Measurements from ENCODE around the gene WNK2. TPM values are rescaled to one million over a fixed set of nuclear protein-coding genes. Genes with fewer than 3 reads are reported as not detected.

WNK2 gene
- total and polyA plus RNA-seq, 2 experiments from 2014 or later: 34.5 to 92.2 TPM

DNA sequence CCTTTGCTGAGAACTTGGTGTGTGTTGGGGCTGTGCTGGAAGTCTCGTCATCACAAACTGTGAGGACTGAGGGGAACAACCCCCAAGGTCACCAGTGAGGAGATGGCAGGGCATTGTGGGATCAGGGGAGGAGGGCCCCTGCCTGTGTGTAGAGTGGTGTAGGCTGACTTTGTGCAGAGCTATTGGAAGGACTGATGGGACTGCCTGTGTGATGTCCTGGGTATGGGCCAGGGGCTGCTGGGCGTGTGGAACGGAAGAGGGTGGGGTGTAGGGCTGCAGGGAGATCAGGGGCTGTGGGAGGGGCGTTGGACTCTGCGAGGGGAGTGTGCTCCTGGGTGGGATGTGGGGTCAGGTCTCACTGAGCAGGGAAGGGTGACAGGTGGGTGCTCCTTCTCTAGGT is 3.6 kb downstream of the WNK2 start:
- H3K4me1 ChIP-seq (ENCODE audit: low read depth): peaks cover 28% of the 10 kb centered on the region
- TF ChIP-seq, protein P1, sequence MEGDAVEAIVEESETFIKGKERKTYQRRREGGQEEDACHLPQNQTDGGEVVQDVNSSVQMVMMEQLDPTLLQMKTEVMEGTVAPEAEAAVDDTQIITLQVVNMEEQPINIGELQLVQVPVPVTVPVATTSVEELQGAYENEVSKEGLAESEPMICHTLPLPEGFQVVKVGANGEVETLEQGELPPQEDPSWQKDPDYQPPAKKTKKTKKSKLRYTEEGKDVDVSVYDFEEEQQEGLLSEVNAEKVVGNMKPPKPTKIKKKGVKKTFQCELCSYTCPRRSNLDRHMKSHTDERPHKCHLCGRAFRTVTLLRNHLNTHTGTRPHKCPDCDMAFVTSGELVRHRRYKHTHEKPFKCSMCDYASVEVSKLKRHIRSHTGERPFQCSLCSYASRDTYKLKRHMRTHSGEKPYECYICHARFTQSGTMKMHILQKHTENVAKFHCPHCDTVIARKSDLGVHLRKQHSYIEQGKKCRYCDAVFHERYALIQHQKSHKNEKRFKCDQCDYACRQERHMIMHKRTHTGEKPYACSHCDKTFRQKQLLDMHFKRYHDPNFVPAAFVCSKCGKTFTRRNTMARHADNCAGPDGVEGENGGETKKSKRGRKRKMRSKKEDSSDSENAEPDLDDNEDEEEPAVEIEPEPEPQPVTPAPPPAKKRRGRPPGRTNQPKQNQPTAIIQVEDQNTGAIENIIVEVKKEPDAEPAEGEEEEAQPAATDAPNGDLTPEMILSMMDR (IDR thresholded peaks at IDR 0.05; ENCODE audit: low read depth, low read length): no peak

DNA sequence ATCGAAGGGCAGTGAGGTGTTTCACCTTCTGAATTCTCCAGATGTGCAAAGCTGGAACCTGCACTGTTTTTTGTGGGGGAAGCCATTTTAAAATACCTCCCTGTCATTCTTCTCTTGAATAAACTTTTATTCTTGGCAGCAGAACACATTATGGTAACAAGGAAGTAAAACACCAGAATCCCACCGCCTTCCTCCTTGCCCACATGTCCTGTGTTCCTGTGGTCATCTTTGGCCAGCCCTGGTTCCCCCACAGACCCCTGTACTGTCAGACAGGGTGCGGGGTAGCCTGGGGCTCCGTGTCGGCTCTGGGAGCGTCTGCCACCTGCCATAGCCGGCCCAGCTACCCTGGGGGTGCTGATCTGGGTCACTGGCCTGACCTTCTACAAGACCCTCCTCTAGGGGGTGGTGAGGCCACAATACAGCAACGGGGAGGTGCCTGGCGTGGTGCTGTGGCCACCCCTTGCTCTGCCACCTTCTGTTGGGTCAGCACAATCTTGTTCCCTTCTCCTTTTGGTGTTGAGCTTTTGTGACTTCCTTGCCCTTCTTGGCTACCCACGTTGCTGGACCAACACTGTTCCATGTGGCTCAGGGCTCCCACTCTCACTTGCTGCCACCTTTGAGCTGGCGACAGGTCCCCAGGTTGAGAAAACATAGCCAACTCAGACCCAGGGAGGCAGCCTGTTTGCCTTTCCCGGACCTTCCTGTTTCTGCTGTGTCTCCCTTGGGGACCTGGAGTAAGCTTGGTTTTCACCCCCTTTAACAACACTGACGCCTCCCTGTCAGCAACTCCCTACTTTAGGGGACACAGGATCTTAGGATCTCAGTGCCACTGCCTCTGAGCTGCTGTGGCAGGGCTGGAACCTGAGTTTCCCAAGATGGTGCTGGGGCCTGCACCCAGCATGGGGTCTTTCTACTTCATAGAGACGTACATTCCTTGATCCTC is 4.8 kb downstream of the WNK2 start:
- H3K9me3 ChIP-seq (ENCODE audit: low read depth): no peaks in the 10 kb centered on the region
- H3K4me1 ChIP-seq (ENCODE audit: low read depth): peaks cover 28% of the 10 kb centered on the region
- TF ChIP-seq, protein P1 (IDR thresholded peaks at IDR 0.05; ENCODE audit: low read depth, low read length): no peak
- H3K27me3 ChIP-seq: peaks cover under 1% of the 10 kb centered on the region
- H3K27ac ChIP-seq: no peak overlapping the region
- DNase-seq (ENCODE audit: low read depth in 1 of 2, low spot score in 1 of 2): no peak
- no peaks in the 10 kb centered on the region for H3K36me3 ChIP-seq
- H3K4me3 ChIP-seq: no peak overlapping the region

More for the DNA sequence above, 3.6 kb downstream of the WNK2 start:
- no peak for DNase-seq (ENCODE audit: low read depth in 1 of 2, low spot score in 1 of 2)
- H3K4me3 ChIP-seq: no peak overlapping the region
- H3K27me3 ChIP-seq: peaks cover 11% of the 10 kb centered on the region
- H3K27ac ChIP-seq: peak overlapping the region; percentile 82
- H3K9me3 ChIP-seq (ENCODE audit: low read depth): no peaks in the 10 kb centered on the region
- H3K36me3 ChIP-seq: no peaks in the 10 kb centered on the region

DNA sequence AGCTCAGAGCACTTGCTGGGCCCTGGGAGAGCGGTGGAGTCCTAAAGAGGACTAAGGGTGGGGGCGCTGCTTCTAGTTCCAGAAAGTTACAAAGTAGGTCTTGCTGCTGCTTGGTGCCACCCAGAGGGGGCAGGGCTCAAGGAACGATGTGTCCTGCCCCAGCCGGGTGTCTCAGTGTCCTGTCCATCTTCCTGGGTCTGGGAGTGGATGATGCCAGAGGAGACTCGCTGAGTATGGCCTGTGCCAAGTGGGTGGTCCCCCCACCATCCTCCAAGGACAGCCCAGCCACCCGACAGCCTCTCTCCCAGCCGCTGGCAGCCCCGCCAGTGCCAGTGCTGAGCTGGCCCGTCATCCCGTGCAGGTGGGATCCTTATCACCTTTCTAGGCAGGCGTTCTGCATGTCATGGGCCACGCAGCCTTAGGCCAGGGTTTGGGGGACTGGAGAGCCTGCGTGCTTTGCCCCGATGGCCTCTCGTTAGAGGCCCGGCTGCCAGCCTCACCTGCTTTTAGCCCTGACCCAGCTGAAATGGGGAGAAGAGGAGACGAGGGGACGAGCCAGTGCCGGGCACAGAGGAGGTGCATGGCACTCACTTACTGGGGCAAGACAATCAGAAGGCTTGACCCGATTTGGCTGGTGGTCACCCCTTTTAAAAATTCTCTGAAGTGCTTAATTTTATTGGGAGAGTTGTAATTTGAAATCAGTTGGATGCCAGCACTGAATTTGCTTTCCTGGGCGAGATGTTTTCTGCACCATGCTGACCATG is 5.6 kb downstream of the WNK2 start:
- Histone ChIP-seq H3K36me3 (no peaks in the 10 kb centered on the region), H3K27me3 (no peaks in the 10 kb centered on the region), H3K9me3 (ENCODE audit: low read depth) (no peaks in the 10 kb centered on the region), H3K27ac (no peak overlapping the region), H3K4me1 (ENCODE audit: low read depth) (peaks cover 28% of the 10 kb centered on the region), H3K4me3 (no peak overlapping the region)
- no peak for DNase-seq (ENCODE audit: low read depth in 1 of 2, low spot score in 1 of 2)
- TF ChIP-seq, protein P1 (IDR thresholded peaks at IDR 0.05; ENCODE audit: low read depth, low read length): no peak

DNA sequence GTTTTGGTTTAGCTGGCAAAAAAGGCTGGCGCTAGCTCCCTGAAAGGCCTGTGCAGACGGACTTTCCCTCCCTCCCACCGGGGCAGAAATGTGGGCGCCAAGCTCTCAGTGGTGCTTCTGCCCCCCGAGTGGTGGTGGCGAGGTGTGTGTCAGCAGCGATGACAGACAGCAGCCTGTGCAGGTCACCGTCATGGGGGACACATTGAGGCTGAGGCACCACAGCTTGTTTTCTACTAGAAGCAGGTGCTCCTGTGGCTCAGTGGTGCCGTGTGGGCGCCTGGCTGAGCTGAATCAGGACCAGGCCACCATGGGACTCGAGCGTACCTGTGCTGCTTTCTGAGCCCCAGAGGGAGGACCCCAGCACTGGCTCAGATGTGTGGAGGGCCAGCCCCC is 6.2 kb downstream of the WNK2 start:
- H3K4me1 ChIP-seq (ENCODE audit: low read depth): peaks cover 28% of the 10 kb centered on the region
- H3K27ac ChIP-seq: no peak overlapping the region
- DNase-seq (ENCODE audit: low read depth in 1 of 2, low spot score in 1 of 2): no peak
- H3K9me3 ChIP-seq (ENCODE audit: low read depth): no peaks in the 10 kb centered on the region
- TF ChIP-seq, protein P1 (IDR thresholded peaks at IDR 0.05; ENCODE audit: low read depth, low read length): no peak
- H3K36me3 ChIP-seq: no peaks in the 10 kb centered on the region
- no peak overlapping the region for H3K4me3 ChIP-seq
- H3K27me3 ChIP-seq: no peaks in the 10 kb centered on the region

DNA sequence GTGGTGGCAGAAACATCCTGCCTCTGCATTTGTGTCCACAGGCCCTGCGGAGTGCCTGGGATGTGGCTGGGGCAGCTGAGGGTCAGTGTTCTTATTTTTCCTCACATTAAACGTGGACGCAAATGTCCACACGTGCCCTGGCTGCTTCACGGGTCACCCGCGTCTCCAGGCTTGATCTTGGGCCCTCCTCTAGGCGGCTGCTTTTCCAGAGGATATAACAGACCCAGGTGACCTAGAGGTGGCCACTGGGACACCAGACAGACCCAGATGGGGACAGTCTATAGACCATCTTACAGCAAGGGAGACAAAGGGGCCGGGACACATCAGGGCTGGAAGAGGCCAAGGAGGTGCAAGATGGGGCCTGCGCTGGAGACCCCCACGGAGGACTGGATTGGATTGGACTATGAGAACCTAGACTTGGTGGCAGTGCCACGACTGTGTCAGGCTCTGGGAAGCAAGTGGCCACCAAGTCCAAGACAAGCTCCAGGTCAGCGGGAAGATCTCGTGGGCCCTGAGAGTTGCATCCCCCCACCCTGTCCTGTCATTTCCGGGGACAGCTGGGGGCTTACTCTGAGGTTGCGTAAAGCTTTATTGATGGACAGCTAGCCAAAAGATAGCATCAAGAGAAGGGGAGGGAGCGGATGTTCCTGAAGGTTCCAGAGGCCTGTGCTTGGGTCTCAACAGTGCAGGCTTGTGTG is 6.9 kb downstream of the WNK2 start:
- Histone ChIP-seq H3K9me3 (ENCODE audit: low read depth) (no peaks in the 10 kb centered on the region), H3K36me3 (no peaks in the 10 kb centered on the region), H3K27ac (no peak overlapping the region), H3K4me1 (ENCODE audit: low read depth) (peaks cover 22% of the 10 kb centered on the region), H3K4me3 (no peak overlapping the region), H3K27me3 (no peaks in the 10 kb centered on the region)
- TF ChIP-seq, protein P1 (IDR thresholded peaks at IDR 0.05; ENCODE audit: low read depth, low read length): no peak
- no peak for DNase-seq (ENCODE audit: low read depth in 1 of 2, low spot score in 1 of 2)

Data from cardiac muscle cell (in vitro differentiated cells and primary cell).